ENCODE measurements around the gene KLF7. TPM values are rescaled to one million over a fixed set of nuclear protein-coding genes. Genes with fewer than 3 reads are reported as not detected.
A peak's percentile ranks its signal among the peaks of the same experiment; 100 is the strongest.

Gene KLF7
- total RNA-seq, 4 donors from 2014 or later = 22.5 to 63.5 (median 37.1) TPM

DNA sequence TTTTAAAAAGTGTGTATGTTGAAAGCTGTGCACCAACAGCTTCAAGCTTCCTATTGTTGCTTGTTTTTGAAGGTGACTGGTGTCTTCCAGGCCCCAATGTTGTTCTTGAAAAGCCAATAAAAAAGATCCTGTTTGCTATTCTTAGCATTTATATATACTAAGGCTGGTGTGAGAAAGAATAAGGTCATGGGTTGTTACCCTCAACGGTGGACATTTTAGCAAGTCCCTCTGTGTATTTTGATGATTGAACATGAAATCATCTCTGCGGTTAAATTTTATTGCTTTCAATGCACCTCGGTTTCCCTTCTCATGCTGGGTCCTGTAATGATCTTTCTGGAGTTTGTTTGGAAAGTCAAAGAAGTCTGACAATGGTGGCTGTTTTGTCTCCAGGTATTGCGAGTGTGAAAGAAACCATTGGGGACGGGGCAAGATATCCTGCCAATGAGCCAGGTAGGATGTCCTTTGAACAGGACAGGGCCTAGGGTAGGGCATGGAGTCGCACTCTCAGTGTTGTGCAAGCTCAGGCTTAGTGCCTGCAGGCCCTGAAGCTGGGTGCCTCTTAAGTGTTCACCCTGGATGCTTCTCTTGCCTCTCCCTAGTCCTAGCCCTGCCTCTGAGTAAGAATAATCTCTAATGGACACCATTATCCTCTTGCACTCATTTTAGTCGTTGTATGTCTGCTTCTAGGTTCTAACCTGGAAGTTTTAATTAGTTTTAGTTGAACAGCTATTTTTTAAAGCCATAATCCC lies 16.0 kb upstream of the KLF7 start:
- H3K4me1 ChIP-seq = no peaks in the 10 kb centered on the region
- TF ChIP-seq, protein P1, sequence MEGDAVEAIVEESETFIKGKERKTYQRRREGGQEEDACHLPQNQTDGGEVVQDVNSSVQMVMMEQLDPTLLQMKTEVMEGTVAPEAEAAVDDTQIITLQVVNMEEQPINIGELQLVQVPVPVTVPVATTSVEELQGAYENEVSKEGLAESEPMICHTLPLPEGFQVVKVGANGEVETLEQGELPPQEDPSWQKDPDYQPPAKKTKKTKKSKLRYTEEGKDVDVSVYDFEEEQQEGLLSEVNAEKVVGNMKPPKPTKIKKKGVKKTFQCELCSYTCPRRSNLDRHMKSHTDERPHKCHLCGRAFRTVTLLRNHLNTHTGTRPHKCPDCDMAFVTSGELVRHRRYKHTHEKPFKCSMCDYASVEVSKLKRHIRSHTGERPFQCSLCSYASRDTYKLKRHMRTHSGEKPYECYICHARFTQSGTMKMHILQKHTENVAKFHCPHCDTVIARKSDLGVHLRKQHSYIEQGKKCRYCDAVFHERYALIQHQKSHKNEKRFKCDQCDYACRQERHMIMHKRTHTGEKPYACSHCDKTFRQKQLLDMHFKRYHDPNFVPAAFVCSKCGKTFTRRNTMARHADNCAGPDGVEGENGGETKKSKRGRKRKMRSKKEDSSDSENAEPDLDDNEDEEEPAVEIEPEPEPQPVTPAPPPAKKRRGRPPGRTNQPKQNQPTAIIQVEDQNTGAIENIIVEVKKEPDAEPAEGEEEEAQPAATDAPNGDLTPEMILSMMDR (IDR thresholded peaks at IDR 0.05) = no peak
- no peak for TF ChIP-seq POLR2A (IDR thresholded peaks at IDR 0.05)
- DNase-seq = no peak
- no peaks in the 10 kb centered on the region for H3K36me3 ChIP-seq
- H3K27me3 ChIP-seq = no peaks in the 10 kb centered on the region
- no peak overlapping the region for H3K27ac ChIP-seq
- H3K4me3 ChIP-seq = no peak overlapping the region
- no peaks in the 10 kb centered on the region for H3K9me3 ChIP-seq

DNA sequence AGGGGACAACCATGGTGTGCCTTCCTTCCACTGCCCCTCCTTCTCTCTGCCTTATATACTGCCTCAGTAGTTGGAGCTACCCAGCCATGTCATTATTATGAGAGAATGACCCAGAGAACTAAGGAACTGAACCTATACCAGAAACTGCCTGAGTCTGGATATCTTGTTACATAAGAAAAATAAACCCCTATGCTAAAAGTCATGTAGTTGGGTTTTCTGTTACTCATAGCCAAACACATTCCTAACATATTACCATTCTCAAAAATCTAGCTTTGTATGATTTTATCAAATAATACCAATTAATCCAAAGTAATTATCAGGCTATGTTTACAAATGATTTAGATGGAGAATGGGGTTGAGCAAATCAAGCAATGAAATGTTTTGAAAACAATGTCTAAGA lies 15.0 kb upstream of the KLF7 start:
- H3K9me3 ChIP-seq = no peaks in the 10 kb centered on the region
- no peak overlapping the region for H3K4me3 ChIP-seq
- H3K27me3 ChIP-seq = no peaks in the 10 kb centered on the region
- no peak for DNase-seq
- H3K4me1 ChIP-seq = no peaks in the 10 kb centered on the region
- no peaks in the 10 kb centered on the region for H3K36me3 ChIP-seq
- no peak for TF ChIP-seq POLR2A (IDR thresholded peaks at IDR 0.05)
- TF ChIP-seq, protein P1 (IDR thresholded peaks at IDR 0.05) = no peak
- no peak overlapping the region for H3K27ac ChIP-seq

DNA sequence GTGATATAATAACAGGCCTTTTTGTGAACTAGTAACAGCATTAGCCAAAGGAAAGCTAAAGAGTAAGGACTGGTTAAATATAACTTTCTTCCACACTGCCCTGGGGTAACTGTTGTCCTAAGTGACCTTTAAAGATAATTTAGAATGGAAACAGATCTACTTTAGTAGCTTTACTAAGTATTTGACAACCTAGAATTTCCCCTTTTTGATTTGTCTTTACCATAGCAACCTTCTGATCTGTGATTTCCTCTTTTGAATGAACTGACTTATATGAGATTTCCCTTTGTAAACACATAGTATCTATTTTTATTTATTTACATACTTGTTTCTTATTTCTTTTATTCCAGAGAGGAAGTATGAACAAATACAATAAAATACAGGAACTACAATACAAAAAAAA lies 10.5 kb upstream of the KLF7 start:
- DNase-seq = no peak
- Histone ChIP-seq H3K27me3 (no peaks in the 10 kb centered on the region), H3K27ac (no peak overlapping the region), H3K36me3 (no peaks in the 10 kb centered on the region), H3K4me1 (no peaks in the 10 kb centered on the region), H3K4me3 (no peak overlapping the region), H3K9me3 (no peaks in the 10 kb centered on the region)
- TF ChIP-seq, protein P1 (IDR thresholded peaks at IDR 0.05) = no peak
- no peak for TF ChIP-seq POLR2A (IDR thresholded peaks at IDR 0.05)

DNA sequence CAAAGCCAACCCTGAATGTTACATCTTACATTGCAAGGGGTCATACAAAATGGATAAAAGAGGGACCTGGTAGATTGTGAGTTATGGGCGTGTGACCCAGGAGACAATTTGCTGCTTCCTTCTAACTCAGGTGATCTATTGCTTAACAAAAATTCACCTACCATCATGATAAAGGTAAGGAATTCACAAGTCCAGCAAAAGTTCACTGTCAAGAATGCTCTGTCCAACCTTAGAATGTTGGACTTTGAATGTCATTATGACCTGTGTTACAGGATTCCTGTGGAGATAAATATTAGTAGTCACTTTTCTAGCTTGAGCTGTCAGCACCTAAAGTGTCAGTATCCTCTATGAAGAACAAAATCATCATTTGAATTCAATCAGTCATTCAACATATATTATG lies 7.9 kb upstream of the KLF7 start:
- TF ChIP-seq POLR2A (IDR thresholded peaks at IDR 0.05) = no peak
- TF ChIP-seq, protein P1 (IDR thresholded peaks at IDR 0.05) = no peak
- no peaks in the 10 kb centered on the region for H3K9me3 ChIP-seq
- H3K4me1 ChIP-seq = no peaks in the 10 kb centered on the region
- H3K27me3 ChIP-seq = no peaks in the 10 kb centered on the region
- no peaks in the 10 kb centered on the region for H3K36me3 ChIP-seq
- DNase-seq = no peak
- no peak overlapping the region for H3K27ac ChIP-seq
- no peak overlapping the region for H3K4me3 ChIP-seq

DNA sequence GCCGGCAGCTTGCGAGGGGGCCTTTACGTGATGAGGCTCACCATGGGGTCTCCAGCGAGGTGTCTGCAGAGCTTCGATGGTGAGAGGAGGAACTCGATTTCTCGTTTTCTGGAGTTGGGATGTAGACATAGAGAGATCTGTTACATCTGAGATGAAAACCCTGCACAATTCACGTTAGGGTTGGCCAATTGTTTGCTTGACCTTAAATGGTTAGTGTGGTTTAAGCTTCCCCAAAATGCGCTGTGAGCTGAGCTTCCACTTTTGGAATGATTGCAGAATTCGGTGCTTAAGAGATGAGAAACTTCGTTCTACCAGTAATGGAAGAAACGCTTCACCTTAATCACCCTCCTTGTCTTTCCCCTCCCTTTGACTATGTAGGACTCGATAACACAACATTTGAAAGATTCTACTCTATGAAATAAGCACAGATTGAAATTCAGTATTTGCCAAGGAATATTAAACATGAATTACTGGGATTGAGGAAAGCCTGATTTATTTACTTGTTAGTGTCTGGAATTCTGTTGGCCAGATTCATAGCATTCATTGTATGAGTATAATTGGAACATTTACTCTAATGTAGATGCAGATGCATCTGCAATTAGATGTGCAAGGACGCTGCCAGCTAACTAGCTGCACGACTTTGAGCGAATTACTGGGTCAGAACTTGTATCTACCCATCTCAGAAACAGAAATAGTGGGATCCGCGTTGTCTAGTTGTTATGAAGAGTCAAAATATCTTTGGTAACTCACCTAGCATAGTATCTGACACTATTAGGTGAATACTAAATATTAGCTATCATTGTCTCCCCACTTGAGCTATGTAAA lies 1.6 kb upstream of the KLF7 start:
- no peak for DNase-seq
- H3K36me3 ChIP-seq = no peaks in the 10 kb centered on the region
- no peaks in the 10 kb centered on the region for H3K9me3 ChIP-seq
- no peaks in the 10 kb centered on the region for H3K27me3 ChIP-seq
- peaks cover 0 to 5% (median 2%) of the 10 kb centered on the region in 4 donors for H3K4me1 ChIP-seq
- H3K27ac ChIP-seq = peak overlapping the region; percentile 99 to 100 (median 99)
- peak overlapping the region; percentile 65 to 84 (median 78) for H3K4me3 ChIP-seq
- TF ChIP-seq, protein P1 (IDR thresholded peaks at IDR 0.05) = no peak
- TF ChIP-seq POLR2A (IDR thresholded peaks at IDR 0.05) = no peak
